Epithelial cell of proximal tubule (primary cell): Measurements from ENCODE around the gene DAZAP2. TPM values are rescaled to one million over a fixed set of nuclear protein-coding genes. Genes with fewer than 3 reads are reported as not detected.
"Not testable (repeated sequence)": the region's sequence is repeated elsewhere in the genome, so short reads cannot be mapped to it uniquely, and the experiment has no call there.

Experiments used
- DNase-seq: peaks from one replicate; pipeline ENCODE4 v3.0.0-alpha.2; 2011; ENCODE audit warnings: low read depth
- H3K4me3 ChIP-seq: 2 replicates; pipeline ENCODE4 v1.5.1; 2011; ENCODE audit warnings: low read depth, mild to moderate bottlenecking, low read length
- CTCF ChIP-seq: conservative IDR thresholded peaks from 2 replicates; pipeline ENCODE4 v1.5.1; 2012; ENCODE audit warnings: low read depth, mild to moderate bottlenecking, low read length
- total RNA-seq: library from RNA; depleted of rRNA; stranded (reverse); fragments of >200 nt; gene quantifications from 2 replicates; pipeline ENCODE4 v1.2.3, GENCODE V29; 2015

DAZAP2 gene
- total RNA-seq, 1 donor from 2014 or later: 196 TPM

DNA sequence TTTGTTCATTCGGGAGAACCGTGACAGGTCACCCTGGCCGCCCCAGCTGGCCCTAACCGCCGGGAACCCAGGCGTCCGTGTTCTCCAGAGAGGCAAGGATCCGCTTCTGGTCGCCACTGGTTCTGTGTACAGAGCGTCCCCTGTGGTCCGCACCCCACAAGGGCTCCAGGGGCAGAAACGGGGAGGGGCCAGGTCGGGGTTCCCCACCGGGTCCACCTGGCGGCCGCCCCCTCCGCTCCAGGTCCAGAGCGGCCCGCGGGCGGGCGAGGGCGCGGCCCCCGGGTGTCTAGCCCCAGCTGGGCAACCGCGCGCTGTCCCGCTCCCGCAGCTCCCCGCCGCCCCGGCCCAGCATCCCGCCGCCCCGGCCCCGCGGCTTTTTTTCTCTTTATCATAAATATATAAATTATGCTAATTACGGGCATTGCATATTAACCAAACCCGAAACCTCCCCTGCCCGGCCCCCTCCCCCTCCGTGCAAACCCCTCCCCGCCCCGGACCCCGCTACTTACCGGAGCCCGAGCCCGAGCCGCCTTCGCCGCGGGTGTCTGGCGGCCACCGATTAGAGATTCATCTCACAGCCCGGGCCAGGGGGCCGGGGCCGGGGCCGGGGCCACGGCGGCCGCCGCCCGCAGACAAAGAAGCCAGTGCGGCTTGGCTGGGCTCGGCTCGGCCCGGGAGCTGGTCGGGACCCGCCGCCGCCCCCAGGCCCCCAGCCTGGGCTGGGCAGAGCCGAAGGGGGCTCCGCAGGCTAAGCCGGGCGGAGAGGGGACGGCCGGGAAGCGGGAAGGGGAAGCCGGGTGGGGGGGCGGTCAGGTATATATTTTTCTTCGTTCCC, 21.3 kb upstream of the DAZAP2 start:
- H3K4me3 ChIP-seq: peak overlapping the region; percentile 65
- DNase-seq: no peak
- no peak for TF ChIP-seq CTCF

DNA sequence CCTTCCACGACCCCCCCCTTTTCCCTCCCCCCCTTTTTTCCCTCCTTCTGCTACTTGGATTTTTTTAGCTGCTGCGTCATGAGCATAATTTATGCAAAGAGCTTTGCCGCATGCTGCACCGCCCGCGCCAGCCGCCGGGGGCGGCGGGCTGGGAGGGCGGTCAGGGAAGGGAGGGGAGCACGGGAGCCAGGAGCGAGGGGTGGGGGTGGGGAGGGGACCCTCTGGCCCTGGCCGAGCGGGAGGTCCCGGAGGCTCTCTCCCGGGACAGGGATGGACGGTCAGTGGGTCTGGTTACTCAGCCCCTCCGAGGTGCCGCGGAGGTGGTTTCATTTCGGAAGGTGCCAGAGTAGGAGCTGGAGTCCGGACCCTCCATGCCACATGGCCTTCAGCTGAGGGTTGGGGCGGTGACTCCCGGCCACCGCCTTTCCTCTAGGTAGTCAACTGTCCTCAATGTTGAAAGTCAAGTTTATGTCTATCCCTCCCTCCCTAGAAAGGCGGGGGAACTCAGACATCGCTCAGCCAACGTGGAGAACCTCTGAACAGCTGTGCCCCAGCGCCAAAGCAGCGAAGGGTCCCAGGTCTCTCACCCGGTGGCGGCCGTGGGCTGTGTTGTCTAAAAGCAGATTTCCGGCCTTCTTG, 20.5 kb upstream of the DAZAP2 start, which contains the start of gene POU6F1:
Gene POU6F1 (minus strand): TSS at position 95 of the 639 bp plus-strand sequence. CDS start 11,226 bp downstream, outside the sequence.
- DNase-seq: no peak
- TF ChIP-seq CTCF: peak; percentile 50
- H3K4me3 ChIP-seq: peak within 1 kb of the TSS; percentile 65

DNA sequence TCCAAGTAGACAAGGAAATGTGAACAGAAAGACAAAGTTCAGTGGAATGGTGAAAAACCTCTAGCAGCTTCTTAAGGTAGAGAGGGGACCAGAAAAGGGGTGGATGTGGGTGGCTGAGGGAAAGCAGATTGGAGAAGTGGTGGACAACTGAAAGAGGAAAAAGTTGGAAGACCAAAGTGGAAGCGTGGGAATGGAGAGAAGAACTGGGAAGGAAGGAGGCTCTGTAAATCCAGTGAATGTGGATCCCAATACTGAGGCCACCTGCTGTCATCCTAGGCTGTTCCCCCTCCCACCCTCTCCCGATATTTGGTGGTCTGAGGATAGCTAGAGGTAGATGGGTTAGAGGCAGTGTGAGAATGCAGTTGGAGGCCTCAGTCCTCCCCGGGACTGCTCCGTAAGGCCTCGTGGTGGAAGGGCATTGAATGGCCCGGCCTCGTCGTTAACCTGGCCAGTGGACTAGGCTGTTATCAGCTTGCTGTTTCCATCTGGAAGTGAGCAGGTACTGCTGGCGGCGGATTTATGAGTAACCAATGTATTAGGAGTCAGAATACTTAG, 19.9 kb upstream of the DAZAP2 start:
- DNase-seq: no peak
- peak overlapping the region; percentile 65 for H3K4me3 ChIP-seq
- no peak for TF ChIP-seq CTCF

- peak overlapping the region; percentile 65 for H3K4me3 ChIP-seq
- no peak for DNase-seq
- TF ChIP-seq CTCF: no peak
Observed at GRCh38 chr12:51219322-51219721, 19.3 kb upstream of the DAZAP2 start.

DNA sequence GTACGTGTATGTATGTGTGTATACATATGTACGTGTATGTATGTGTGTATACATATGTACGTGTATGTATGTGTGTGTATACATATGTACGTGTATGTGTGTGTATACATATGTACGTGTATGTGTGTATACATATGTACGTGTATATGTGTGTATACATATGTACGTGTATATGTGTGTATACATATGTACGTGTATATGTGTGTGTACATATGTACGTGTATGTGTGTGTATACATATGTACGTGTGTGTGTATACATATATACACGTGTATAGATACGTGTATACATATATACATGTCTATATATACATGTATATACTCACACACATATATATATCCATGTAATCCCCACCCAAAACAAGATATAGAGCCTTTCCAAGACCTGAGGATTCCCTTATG, 18.8 kb upstream of the DAZAP2 start:
- DNase-seq, H3K4me3 ChIP-seq: not testable (repeated sequence)

GRCh38 chr12:51222461-51222860, 16.2 kb upstream of the DAZAP2 start:
- no peak for TF ChIP-seq CTCF
- DNase-seq: no peak
- peak overlapping the region; percentile 41 for H3K4me3 ChIP-seq

- H3K4me3 ChIP-seq: no peak overlapping the region
- no peak for DNase-seq
- no peak for TF ChIP-seq CTCF
Observed at GRCh38 chr12:51224625-51225024, 14.0 kb upstream of the DAZAP2 start.
